Neutrophil (primary cell): ENCODE results near the gene AKAP6.

Source experiments
- H3K27ac ChIP-seq: fragments of 200-600 bp; sonication (generic); 2 replicates; pipeline ENCODE4 v1.5.1; 2016; ENCODE audit warnings: mild to moderate bottlenecking, moderate library complexity
- H3K27me3 ChIP-seq: fragments of 200-600 bp; sonication (generic); 2 replicates; pipeline ENCODE4 v1.6.0; 2016; ENCODE audit warnings: mild to moderate bottlenecking
- H3K36me3 ChIP-seq: fragments of 200-600 bp; sonication (generic); 2 replicates; pipeline ENCODE4 v1.5.1; 2017
- H3K4me1 ChIP-seq, 2 experiments: fragments of 200-600 bp in 1 of 2; sonication (generic) in 1 of 2; 1 replicate in 1 of 2; 2 replicates in 1 of 2; pipeline versions ENCODE4 v1.5.1 to v1.6.1; 2013 to 2016; ENCODE audit warnings: low read depth in 1 of 2, low read length in 1 of 2, mild to moderate bottlenecking in 1 of 2, moderate library complexity in 1 of 2; ENCODE audit not compliant: control insufficient read depth in 1 of 2, insufficient read depth in 1 of 2
- H3K4me3 ChIP-seq, 2 experiments: fragments of 200-600 bp in 1 of 2; sonication (generic) in 1 of 2; 1 replicate in 1 of 2; 2 replicates in 1 of 2; pipeline ENCODE4 v1.5.1; 2013 to 2016; ENCODE audit warnings: low read depth in 1 of 2, low read length in 1 of 2, mild to moderate bottlenecking in 1 of 2, moderate library complexity in 1 of 2
- H3K9me3 ChIP-seq: fragments of 200-600 bp; sonication (generic); 2 replicates; pipeline ENCODE4 v1.5.1; 2016
- CTCF ChIP-seq: fragments of 200-600 bp; sonication (generic); IDR thresholded peaks from 2 replicates; pipeline ENCODE4 v1.5.1; 2016; ENCODE audit warnings: antibody characterized with exemption

The AKAP6 gene

GRCh38 chr14:32633224-32633859 lies 304.2 kb downstream of the AKAP6 start:
- no peaks in the 10 kb centered on the region for H3K36me3 ChIP-seq
- H3K27me3 ChIP-seq, result no peaks in the 10 kb centered on the region
- no peak overlapping the region for H3K4me3 ChIP-seq
- no peaks in the 10 kb centered on the region for H3K9me3 ChIP-seq
- no peaks in the 10 kb centered on the region for H3K4me1 ChIP-seq
- no peak overlapping the region for H3K27ac ChIP-seq
- no peak for TF ChIP-seq CTCF

GRCh38 chr14:32633930-32634329 lies 304.8 kb downstream of the AKAP6 start:
- Histone ChIP-seq H3K36me3 (no peaks in the 10 kb centered on the region), H3K4me1 (no peaks in the 10 kb centered on the region), H3K27me3 (no peaks in the 10 kb centered on the region), H3K27ac (no peak overlapping the region), H3K4me3 (no peak overlapping the region), H3K9me3 (no peaks in the 10 kb centered on the region)
- TF ChIP-seq CTCF, result no peak

- Histone ChIP-seq H3K36me3 (no peaks in the 10 kb centered on the region), H3K27ac (no peak overlapping the region), H3K4me1 (no peaks in the 10 kb centered on the region), H3K27me3 (no peaks in the 10 kb centered on the region), H3K9me3 (no peaks in the 10 kb centered on the region), H3K4me3 (no peak overlapping the region)
- no peak for TF ChIP-seq CTCF
Observed at GRCh38 chr14:32635061-32635719, 306.1 kb downstream of the AKAP6 start.

GRCh38 chr14:32637582-32637981 lies 308.5 kb downstream of the AKAP6 start:
- Histone ChIP-seq H3K9me3 (no peaks in the 10 kb centered on the region), H3K4me3 (no peak overlapping the region), H3K36me3 (no peaks in the 10 kb centered on the region), H3K27me3 (no peaks in the 10 kb centered on the region), H3K4me1 (no peaks in the 10 kb centered on the region), H3K27ac (no peak overlapping the region)
- TF ChIP-seq CTCF, result no peak

GRCh38 chr14:32639208-32639607 lies 310.1 kb downstream of the AKAP6 start:
- no peak for TF ChIP-seq CTCF

More at GRCh38 chr14:32639208-32639607, 310.1 kb downstream of the AKAP6 start:
- H3K4me3 ChIP-seq, result no peak overlapping the region
- H3K4me1 ChIP-seq, result no peaks in the 10 kb centered on the region
- no peak overlapping the region for H3K27ac ChIP-seq
- no peaks in the 10 kb centered on the region for H3K27me3 ChIP-seq
- no peaks in the 10 kb centered on the region for H3K36me3 ChIP-seq
- no peaks in the 10 kb centered on the region for H3K9me3 ChIP-seq
